HepG2 (cell line): Measurements from ENCODE around the gene ZBTB32. TPM values are rescaled to one million over a fixed set of nuclear protein-coding genes. Genes with fewer than 3 reads are reported as not detected.

ENCODE experiments used
- ATAC-seq: fragments of 200-7000 bp; cut with Tn5 transposase; 3 replicates; pipeline ENCODE4 v1.9.1; 2020; ENCODE audit warnings: mild to moderate bottlenecking, moderate library complexity
- BruUV-seq: library from RNA; stranded (reverse); fragments of 400-500 nt; replicated peaks from 2 replicates; lab custom pipeline; 2021; lab: Mats Ljungman, UMichigan
- CTCF ChIA-PET: fragments of 300-600 bp; formaldehyde crosslinking; extraction: SDS; loops from one replicate; lab custom pipeline; 2021; ENCODE audit warnings: low total read pairs, inconsistent platforms, low intra/inter-chr PET ratio; lab: Yijun Ruan, JAX
- POLR2A ChIA-PET: fragments of 350-600 bp; sonication (Branson Sonifier 250); formaldehyde crosslinking; loops from one replicate; lab custom pipeline; 2020; ENCODE audit warnings: antibody characterized with exemption, inconsistent platforms; lab: Yijun Ruan, JAX
- DNase-seq: peaks from one replicate; pipeline ENCODE4 v3.0.0-alpha.2; 2015; ENCODE audit warnings: low spot score
- FAIRE-seq: peaks from 3 replicates; lab custom pipeline; 2011; peaks lifted over from hg19 to GRCh38; lab: Jason Lieb, UNC
- H2AFZ ChIP-seq: one replicate; pipeline ENCODE4 v1.6.1; 2011; ENCODE audit warnings: low read length, inconsistent platforms
- H3K27ac ChIP-seq: fragments of 300-600 bp; 3 replicates; pipeline ENCODE4 v1.8.0; 2011; ENCODE audit warnings: mixed run types, mild to moderate bottlenecking, mixed read lengths, low read length, inconsistent platforms; ENCODE audit not compliant: insufficient read depth; ENCODE audit errors: extremely low read length
- H3K27me3 ChIP-seq, 2 experiments: fragments of 200-600 bp in 1 of 2; 2 replicates in 1 of 2; 3 replicates in 1 of 2; pipeline versions ENCODE4 v1.6.0 to v1.8.0; 2011; ENCODE audit warnings: low read length in 2 of 2, mild to moderate bottlenecking in 2 of 2, moderate library complexity in 2 of 2, inconsistent platforms in 1 of 2; ENCODE audit not compliant: insufficient read depth in 2 of 2, control insufficient read depth in 1 of 2
- H3K36me3 ChIP-seq, 2 experiments: fragments of 200-600 bp in 1 of 2; replicated peaks in 1 of 2; 2 replicates in 1 of 2; 3 replicates in 1 of 2; pipeline versions ENCODE4 v1.5.1 to v1.8.0; 2011; ENCODE audit warnings: low read length in 2 of 2, inconsistent platforms in 1 of 2; ENCODE audit not compliant: insufficient read depth in 2 of 2, control insufficient read depth in 1 of 2
- H3K4me1 ChIP-seq: 2 replicates; pipeline ENCODE4 v1.5.1; 2012; ENCODE audit warnings: low read length, inconsistent platforms; ENCODE audit not compliant: insufficient read depth
- H3K4me2 ChIP-seq: 2 replicates; pipeline ENCODE4 v1.6.0; 2011; ENCODE audit warnings: low read depth, low read length, inconsistent platforms
- H3K4me3 ChIP-seq, 3 experiments: fragments of 200-600 bp in 1 of 3; sonication (generic), shearing (Covaris generic) in 1 of 3; replicated peaks in 1 of 3; 2 replicates each; pipeline ENCODE4 v1.5.1; 2011 to 2016; ENCODE audit warnings: low read length in 3 of 3, inconsistent platforms in 2 of 3, low read depth in 2 of 3, mild to moderate bottlenecking in 2 of 3, control low read depth in 1 of 3, mixed read lengths in 1 of 3; ENCODE audit not compliant: insufficient read depth in 1 of 3
- H3K79me2 ChIP-seq: one replicate; pipeline ENCODE4 v1.6.1; 2011; ENCODE audit warnings: low read length, inconsistent platforms; ENCODE audit not compliant: insufficient read depth
- H3K9ac ChIP-seq: 2 replicates; pipeline ENCODE4 v1.6.0; 2011; ENCODE audit warnings: mild to moderate bottlenecking, low read depth, low read length, inconsistent platforms; ENCODE audit not compliant: insufficient read depth
- H3K9me3 ChIP-seq: 2 replicates; pipeline ENCODE4 v1.5.1; 2012; ENCODE audit warnings: mild to moderate bottlenecking, low read length
- H4K20me1 ChIP-seq: 2 replicates; pipeline ENCODE4 v1.6.0; 2011; ENCODE audit warnings: inconsistent platforms, mild to moderate bottlenecking, low read length, moderate library complexity; ENCODE audit not compliant: insufficient read depth
- ARID4A ChIP-seq: sonication (generic); formaldehyde crosslinking; IDR thresholded peaks from 2 replicates; pipeline ENCODE4 v1.5.0; 2020; ENCODE audit warnings: mild to moderate bottlenecking, missing genetic modification reagents, borderline replicate concordance
- CBX1 ChIP-seq: IDR thresholded peaks from one replicate; pipeline ENCODE4 v1.6.1; 2016; ENCODE audit warnings: antibody characterized with exemption, low read depth
- GABPB1 ChIP-seq: IDR thresholded peaks from 2 replicates; pipeline ENCODE4 v1.6.1; 2016; ENCODE audit warnings: mild to moderate bottlenecking, missing genetic modification reagents, moderate library complexity, missing compliant biosample characterization
- MXI1 ChIP-seq: IDR thresholded peaks from 3 replicates; pipeline ENCODE4 v1.6.1; 2012; ENCODE audit warnings: low read depth, low read length, inconsistent platforms, borderline replicate concordance
- TBX2 ChIP-seq: sonication (generic); formaldehyde crosslinking; IDR thresholded peaks from 2 replicates; pipeline ENCODE4 v1.5.0; 2020; ENCODE audit warnings: missing genetic modification reagents, mild to moderate bottlenecking, borderline replicate concordance
- TGIF2 ChIP-seq: IDR thresholded peaks from 2 replicates; pipeline ENCODE4 v1.6.1; 2016; ENCODE audit warnings: control low read depth, missing compliant biosample characterization
- TMF1 ChIP-seq: sonication (generic); formaldehyde crosslinking; IDR thresholded peaks from 2 replicates; pipeline ENCODE4 v1.8.1; 2022; ENCODE audit warnings: low read depth, missing genetic modification reagents
- ZBTB20 ChIP-seq: sonication (generic); formaldehyde crosslinking; IDR thresholded peaks from 2 replicates; pipeline ENCODE4 v1.8.1; 2023; ENCODE audit warnings: missing genetic modification reagents, low read depth, mild to moderate bottlenecking, borderline replicate concordance
- ZNF274 ChIP-seq: sonication (generic); formaldehyde crosslinking; IDR thresholded peaks from 2 replicates; pipeline ENCODE4 v1.5.1; 2020; ENCODE audit warnings: mild to moderate bottlenecking, missing genetic modification reagents
- ZNF605 ChIP-seq: sonication (generic); formaldehyde crosslinking; IDR thresholded peaks from 2 replicates; pipeline ENCODE4 v1.8.0; 2022; ENCODE audit warnings: mild to moderate bottlenecking, missing genetic modification reagents
- WGBS: methylation state at CpG from one replicate; pipeline ENCODE4 v1.1.6; 2017; ENCODE audit warnings: low lambda C conversion rate; 5-methylcytosine and 5-hydroxymethylcytosine counted together
- in situ Hi-C: cut with HindIII; loops from 2 replicates; pipeline ENCODE4 v1.10.0; 2017; ENCODE audit warnings: low pct_unique_long_range_greater_than_20kb; ENCODE audit not compliant: extremely low pct_ligation_motif_present
- intact Hi-C: fragments of 100-400 bp; cut with micrococcal nuclease; formaldehyde crosslinking; loops from one replicate; pipeline ENCODE4 v1.10.0; 2022; ENCODE audit not compliant: unreplicated experiment
- polyA plus RNA-seq, 8 experiments: library from polyadenylated mRNA; depleted of rRNA in 3 of 8; stranded (reverse) in 7 of 8; unstranded in 1 of 8; fragments of >200 nt; fragmentation: Illumina TruSeq in 4 of 8; extraction: Trizol in 4 of 8; gene quantifications; 2 replicates each; pipeline versions ENCODE4 v1.2.1 to v1.2.3, GENCODE V29; 2011 to 2016; ENCODE audit warnings: low read depth in 4 of 8, missing spikeins in 1 of 8, mixed read lengths in 1 of 8; ENCODE audit not compliant: insufficient read depth in 1 of 8
- total RNA-seq, 5 experiments: library from RNA; depleted of rRNA; stranded (reverse); fragments of >200 nt; fragmentation: Illumina TruSeq; extraction: Trizol; gene quantifications; 2 replicates each; pipeline ENCODE4 v1.2.3, GENCODE V29; 2016; ENCODE audit warnings: low read depth in 1 of 5
- TF ChIP-seq, protein P1 (sequence below): sonication (generic); formaldehyde crosslinking; IDR thresholded peaks from 2 replicates; pipeline ENCODE4 v1.4.0; 2020; ENCODE audit warnings: mild to moderate bottlenecking, missing genetic modification reagents
- TF ChIP-seq, protein P2 (sequence below): sonication (generic); formaldehyde crosslinking; IDR thresholded peaks from 2 replicates; pipeline ENCODE4 v1.9.0; 2022; ENCODE audit warnings: missing genetic modification reagents, mild to moderate bottlenecking, borderline replicate concordance

ZBTB32 gene
- total and polyA plus RNA-seq, 2 of the 13 experiments (the other 11 are each of a cell fraction or from before 2014, with no cell fraction given): not detected

- WGBS: 3% methylated on average over 20 of the region's 42 CpGs
- Histone ChIP-seq H3K4me1 (peaks cover 34% of the 10 kb centered on the region), H3K4me3 (peak overlapping the region; percentile 93 to 99 (median 97)), H3K27ac (peak overlapping the region; percentile 67), H3K79me2 (peaks cover 21% of the 10 kb centered on the region), H3K27me3 (no peaks in the 10 kb centered on the region), H2AFZ (no peak overlapping the region), H3K36me3 (peaks cover 17 to 30% of the 10 kb centered on the region in 2 experiments), H3K9ac (peak overlapping the region; percentile 88), H3K4me2 (peak overlapping the region; percentile 84), H4K20me1 (peaks cover 8% of the 10 kb centered on the region), H3K9me3 (no peaks in the 10 kb centered on the region)
- no peak for DNase-seq
- POLR2A ChIA-PET: interaction anchor here (0.6 to 4.6 kb wide), 9 partner anchors 11 to 101 kb away, joined by 3 to 69 read pairs (median 4); partner anchors contain the start of genes LIN37, PSENEN and U2AF1L4
- no TSS peak for BruUV-seq
- CTCF ChIA-PET: interaction anchor here (1.2 to 7.0 kb wide), 2 partner anchors 24 to 75 kb away, joined by 4 to 201 read pairs; no protein-coding TSS in a partner anchor
- FAIRE-seq: no peak
- ATAC-seq: no peak
- intact Hi-C loops (loop anchor here (2.0 kb wide), 1 partner anchor 22 kb away; no protein-coding TSS in a partner anchor), in situ Hi-C loops (loop anchor here (5.0 kb wide), 1 partner anchor 171 kb away; the partner anchor contains the start of gene TMEM147)
- TF ChIP-seq MXI1 (0 out of 3 replicates have a peak, but pooled peaks have one; percentile 24), ZNF274 (CRISPR knock-in tag) (0 out of 2 replicates have a peak, but pooled peaks have one; percentile 45), TMF1 (CRISPR knock-in tag) (0 out of 2 replicates have a peak, but pooled peaks have one; percentile 4), ZBTB20 (CRISPR knock-in tag) (peak; percentile 20; the same call in 1 of the 2 replicates), ARID4A (CRISPR knock-in tag) (peak; percentile 68), TGIF2 (peak; percentile 34; the same call in 1 of the 2 replicates), GABPB1 (CRISPR knock-in tag) (peak; percentile 57), ZNF605 (CRISPR knock-in tag) (no peak), TBX2 (CRISPR knock-in tag) (peak; percentile 38; the same call in 1 of the 2 replicates), CBX1 (no peak)
- TF ChIP-seq, protein P1, sequence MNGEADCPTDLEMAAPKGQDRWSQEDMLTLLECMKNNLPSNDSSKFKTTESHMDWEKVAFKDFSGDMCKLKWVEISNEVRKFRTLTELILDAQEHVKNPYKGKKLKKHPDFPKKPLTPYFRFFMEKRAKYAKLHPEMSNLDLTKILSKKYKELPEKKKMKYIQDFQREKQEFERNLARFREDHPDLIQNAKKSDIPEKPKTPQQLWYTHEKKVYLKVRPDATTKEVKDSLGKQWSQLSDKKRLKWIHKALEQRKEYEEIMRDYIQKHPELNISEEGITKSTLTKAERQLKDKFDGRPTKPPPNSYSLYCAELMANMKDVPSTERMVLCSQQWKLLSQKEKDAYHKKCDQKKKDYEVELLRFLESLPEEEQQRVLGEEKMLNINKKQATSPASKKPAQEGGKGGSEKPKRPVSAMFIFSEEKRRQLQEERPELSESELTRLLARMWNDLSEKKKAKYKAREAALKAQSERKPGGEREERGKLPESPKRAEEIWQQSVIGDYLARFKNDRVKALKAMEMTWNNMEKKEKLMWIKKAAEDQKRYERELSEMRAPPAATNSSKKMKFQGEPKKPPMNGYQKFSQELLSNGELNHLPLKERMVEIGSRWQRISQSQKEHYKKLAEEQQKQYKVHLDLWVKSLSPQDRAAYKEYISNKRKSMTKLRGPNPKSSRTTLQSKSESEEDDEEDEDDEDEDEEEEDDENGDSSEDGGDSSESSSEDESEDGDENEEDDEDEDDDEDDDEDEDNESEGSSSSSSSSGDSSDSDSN (CRISPR knock-in tag): peak; percentile 76
- TF ChIP-seq, protein P2, sequence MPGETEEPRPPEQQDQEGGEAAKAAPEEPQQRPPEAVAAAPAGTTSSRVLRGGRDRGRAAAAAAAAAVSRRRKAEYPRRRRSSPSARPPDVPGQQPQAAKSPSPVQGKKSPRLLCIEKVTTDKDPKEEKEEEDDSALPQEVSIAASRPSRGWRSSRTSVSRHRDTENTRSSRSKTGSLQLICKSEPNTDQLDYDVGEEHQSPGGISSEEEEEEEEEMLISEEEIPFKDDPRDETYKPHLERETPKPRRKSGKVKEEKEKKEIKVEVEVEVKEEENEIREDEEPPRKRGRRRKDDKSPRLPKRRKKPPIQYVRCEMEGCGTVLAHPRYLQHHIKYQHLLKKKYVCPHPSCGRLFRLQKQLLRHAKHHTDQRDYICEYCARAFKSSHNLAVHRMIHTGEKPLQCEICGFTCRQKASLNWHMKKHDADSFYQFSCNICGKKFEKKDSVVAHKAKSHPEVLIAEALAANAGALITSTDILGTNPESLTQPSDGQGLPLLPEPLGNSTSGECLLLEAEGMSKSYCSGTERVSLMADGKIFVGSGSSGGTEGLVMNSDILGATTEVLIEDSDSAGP (CRISPR knock-in tag): peak; percentile 14; the same call in 1 of the 2 replicates
These were observed 14.1 kb downstream of the ZBTB32 start for GRCh38 chr19:35718345-35719041.
